HG03457 (cell line): ENCODE results near the gene TMOD4.

Experiments used
- ATAC-seq: cut with Tn5 transposase; IDR thresholded peaks from one replicate; pipeline ENCODE4 v1.9.1; 2021; ENCODE audit warnings: moderate number of reproducible peaks; ENCODE audit not compliant: unreplicated experiment

The TMOD4 gene

DNA sequence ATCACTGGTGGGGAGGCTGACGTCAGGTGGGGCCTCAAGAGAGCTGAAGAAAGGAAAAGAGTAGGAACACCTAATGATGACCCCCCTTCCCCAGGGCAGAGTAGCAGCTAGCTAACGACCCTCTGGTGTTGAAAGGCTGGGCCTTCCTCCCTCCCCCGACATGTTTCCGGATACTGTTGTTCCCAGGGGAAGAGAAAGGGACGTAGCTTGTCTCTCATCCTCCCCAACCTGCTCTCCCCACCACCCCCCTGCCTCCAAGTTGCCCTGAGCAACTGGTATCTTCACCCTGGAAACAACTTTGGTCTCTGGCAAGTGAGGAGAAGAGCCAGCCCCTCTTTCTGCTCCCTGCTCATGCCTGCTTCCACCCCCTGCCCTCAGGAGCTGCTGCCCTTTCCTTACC is 31.8 kb downstream of the TMOD4 start:
- no peak for ATAC-seq

DNA sequence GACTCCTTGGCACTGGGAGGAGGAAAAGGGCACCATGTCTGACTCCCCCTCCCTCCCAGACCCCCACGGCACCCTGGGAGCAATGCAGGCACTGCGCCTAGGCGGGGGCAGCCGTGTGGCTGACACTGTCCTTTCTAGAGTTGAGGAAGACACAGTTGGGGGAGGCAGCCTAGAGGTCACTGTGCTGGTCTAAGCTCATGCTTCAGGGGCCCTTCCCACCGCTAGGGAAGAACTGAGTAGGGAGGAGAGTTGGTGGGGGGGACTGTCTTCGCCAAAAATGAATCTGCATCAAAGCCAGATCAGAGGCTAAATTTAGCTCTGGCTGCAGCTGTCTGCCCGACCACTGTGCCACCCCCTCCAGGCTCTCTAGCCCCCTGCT is 32.7 kb downstream of the TMOD4 start:
- ATAC-seq, result no peak

DNA sequence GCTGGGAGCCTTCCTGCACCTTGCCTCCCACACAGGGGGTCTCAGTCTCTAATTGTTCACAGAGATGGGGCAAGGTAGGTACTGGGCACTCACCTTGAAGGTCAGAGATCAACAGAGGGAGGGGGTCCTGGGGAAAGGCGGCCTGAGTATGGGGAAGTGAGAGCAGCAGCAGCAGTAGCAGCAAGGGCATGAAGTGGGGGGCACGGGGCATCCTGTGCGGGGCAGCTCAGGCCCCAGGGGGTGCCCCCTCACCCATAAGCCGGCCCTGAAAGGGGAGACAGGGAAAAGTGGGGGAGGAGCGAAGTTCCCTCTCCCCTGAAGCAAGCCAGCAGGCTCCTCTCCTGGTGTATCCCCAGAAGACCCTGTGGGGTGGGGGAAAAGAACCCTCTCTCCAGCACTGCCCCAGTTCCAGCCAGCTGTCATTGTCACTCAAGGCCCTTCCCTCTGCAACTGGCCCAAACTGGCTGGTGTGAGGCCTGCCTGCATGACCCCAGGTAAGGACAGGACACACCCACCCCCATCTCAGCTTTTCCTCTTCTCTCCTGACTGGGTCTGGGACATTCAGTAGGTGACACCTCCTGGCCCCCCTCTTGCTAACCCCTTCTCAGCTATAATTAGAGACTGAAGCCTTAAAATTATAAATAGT is 33.2 kb downstream of the TMOD4 start:
- ATAC-seq, result no peak

DNA sequence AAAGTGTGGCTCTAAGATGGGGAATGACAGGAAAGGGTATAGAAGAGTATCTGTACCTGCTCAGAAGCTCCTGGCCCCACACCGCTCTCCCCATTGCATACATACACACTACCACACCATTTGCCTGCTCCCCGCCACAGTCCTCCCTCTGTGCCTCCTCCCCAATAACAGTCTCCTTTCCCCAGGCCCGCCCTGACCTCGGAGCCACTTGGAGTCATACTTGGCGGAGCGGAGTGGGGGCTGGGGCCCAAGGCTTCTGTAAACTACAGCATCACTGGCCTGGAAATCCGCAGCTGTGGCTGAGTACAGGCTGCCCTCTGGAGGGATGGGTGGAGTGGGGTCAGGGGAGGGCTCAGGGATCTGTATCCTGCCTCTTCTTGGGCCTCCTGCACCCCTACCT is 38.0 kb downstream of the TMOD4 start:
- ATAC-seq, result no peak

DNA sequence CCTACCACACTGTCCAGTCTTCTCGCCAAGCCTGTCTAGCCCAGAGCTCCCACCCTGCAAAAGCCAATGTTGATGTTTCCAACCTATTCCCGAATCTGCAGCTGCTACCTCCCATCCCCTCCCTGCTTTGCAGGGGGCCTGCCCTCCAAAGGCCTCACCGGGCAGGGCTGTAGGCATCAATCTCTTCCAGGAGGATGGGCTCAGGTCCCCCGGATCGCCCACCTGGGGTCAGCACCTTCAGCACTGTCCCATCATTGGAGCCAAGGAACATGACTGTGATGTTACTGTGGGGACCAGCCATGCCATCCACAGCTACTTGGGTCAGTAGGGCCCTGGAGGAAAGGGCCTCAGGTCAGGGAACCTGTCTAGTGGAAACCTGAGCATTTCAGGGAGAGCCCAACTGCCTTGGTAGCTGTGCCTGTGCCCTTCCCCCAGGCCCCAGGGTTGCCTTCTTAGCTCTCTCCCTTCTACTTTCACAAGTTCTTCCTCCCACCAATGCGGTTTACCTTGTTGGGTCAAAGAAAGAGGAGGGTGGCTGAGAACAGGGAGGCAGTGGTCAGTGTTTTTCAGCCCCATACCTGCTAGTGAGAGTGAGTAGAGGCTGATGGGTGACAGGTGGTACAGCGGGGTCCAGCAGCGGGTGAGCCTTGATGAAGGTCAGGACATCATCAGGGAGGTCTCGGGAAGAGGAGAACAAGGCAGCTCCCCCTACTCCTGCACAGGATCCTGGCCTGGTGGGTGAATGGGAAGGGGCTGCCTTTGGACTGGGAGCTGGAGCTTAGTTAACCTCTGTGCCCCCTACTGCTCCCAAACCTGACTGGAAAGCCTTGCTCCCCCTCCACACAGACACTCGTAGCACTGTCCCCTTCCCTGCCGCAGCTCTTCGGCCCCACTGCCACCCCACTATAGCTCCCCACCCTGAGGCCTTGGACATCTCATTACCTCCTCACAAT is 40.1 kb downstream of the TMOD4 start:
- no peak for ATAC-seq

DNA sequence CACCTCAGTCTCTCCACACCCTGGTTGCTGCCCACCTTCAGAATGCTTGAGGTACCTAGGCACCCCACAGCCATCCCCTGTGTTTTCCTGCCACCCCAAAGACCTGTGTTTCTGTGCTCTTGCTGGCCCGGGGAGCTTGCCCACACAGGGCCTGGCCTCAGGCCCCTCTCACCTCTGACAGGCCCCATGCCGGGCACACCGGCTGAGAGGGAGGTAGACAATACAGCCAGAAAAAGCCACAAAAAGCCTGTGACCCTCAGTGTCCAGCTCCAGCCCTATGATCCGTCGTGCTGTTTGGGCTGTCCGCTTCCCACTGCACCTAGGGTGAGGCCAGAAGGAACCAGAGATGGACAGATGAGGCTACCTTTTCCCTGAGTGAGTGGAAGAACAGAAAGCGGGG is 40.8 kb downstream of the TMOD4 start:
- no peak for ATAC-seq

DNA sequence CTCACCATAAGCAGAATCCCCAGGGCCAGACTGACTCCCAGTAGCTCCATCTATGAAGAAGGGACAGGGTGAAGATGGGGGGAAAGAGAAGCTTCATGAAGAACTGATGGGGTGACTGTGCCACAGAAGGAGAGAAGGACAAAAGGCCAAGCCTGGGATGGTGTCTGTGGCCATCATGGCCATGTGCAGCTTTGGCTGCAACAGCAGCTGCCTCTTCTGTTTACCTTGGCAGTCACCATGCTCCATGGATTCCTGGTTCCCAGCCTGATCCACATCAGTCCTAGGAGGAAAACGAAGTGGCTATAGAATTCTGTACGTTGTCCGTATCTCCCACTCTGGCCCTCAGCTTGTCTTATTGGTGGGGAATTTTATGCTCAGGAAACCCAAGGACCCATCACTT is 41.4 kb downstream of the TMOD4 start:
- ATAC-seq, result no peak

DNA sequence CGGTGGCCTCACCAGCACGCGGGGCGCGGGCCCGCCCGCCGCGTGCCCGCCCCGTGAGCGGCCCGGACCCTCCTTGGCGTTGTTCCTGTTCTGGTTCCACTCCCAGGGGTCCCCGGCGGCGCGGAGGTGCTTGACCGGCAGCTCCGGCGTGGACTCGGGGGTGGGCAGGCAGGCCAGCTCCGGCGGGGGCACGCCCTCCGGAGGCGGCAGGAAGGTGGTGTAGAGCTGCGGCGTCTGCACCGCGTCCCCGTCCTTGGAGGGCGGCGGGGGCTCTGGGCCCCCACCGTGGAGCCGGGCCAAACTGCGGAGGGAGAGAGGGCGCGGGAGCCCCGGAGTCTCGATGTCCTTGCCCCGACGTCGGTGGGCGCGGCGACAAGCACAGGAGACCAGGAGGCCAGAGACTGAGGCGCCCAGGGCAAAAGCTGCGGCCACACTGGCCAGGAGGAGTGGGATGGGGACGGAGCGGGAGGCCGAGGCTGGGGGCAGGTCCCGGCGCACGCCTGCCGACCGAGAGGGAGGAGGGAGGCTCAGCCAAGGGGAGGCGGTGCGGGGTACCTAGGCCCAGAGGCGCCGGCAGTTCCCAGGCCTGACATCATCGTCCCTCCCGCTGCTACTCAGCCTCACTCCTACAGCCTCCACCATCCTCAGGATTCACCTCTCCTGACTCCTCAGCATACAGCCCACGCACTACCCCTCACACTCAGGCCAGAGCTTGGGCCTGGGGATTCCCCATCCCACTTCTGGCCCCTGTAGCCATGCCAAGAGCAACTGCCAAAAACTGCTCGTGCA is 42.6 kb downstream of the TMOD4 start:
- ATAC-seq, result no peak

DNA sequence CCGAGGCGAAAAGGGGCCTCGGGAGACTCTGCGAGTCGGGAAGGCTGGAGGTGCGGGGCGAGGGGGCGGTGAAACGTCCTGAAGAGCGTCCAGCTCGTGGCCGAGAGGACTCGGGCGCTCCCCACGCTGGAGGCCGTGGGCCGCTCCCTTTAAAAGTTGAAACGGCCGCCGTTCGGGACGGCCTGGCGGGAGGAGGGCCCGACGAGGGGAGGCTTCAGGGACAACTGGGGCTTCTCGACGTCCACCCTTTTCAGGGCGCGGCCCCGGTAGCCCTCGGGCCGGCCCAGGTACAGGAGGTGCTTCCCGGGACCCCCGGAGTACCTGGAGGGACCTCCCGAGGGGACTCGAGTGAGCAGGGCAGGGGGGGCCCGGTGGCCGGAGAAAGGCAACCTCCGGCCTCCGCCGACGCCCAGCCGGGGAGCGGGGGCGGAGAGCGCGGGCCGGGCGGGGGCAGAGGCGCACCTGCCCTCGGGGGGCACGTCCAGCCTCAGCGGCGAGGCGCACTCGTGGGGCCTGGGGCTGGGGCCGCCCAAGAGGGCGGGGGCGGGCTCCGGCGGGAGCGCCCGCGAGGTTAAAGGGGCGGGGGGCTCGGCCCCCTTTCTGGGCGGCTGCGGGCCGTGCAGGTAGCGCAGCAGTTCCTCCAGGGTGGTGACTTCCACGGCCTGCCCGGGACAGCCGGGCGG is 43.3 kb downstream of the TMOD4 start:
- no peak for ATAC-seq

DNA sequence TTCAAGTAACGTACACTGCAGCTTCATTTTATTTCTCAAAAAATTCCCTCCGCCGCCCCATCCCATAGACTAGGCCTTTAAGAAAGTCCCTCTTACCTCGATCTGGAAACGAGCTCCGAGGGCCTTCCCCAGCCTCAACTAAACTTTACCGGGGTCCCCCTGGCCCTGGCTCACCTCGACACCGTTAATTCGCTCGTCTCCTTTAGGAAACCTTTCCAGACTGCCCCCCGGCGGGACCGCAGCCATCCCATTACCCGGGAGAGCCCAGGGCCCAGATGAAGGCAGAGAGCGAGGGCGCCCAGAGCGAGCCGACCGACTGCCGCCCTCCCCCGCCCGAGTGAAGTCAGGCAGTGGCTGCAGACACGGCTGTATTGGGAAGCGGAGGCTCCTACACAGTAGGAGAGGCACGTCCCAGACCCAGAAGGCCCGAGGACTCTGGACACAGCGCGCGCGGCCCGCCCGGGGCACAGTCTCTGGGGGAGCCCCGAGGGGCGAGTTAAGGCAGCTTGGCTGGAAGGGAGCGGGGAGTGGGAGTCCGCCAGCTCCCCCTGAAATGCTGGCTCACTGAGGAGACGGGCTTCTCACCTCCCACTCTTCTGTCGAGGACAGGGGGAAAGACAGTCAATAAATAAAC is 44.0 kb downstream of the TMOD4 start:
- no peak for ATAC-seq

DNA sequence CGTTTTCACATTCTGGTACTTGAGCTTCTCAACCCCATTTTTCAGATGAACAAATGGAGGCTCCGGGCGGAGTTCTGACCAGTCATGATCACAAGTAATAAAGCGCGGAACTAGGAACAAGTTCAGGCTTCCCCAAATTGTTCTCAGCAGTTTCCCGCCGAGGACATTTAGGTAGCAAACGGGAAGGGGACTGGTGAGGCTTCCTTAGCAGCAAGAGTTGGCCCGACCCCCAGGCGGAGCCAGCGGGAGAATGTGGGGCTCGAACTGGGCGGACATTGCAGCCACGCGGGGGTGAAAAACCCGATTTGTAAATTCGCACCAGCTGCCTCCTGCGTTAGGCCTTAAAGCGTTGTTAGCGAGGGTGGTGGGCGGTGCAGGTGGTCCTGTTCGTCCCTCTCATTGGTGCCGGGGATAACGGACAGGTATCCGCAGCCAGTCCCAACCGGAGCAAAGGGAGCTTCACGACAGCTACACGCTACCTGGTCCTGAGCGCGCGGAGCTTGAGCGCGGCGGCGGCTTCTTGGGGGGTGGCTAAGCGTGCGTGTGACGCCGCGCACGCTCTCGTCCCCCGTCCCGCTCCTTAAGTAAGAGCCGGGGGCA is 44.7 kb downstream of the TMOD4 start:
- no peak for ATAC-seq

DNA sequence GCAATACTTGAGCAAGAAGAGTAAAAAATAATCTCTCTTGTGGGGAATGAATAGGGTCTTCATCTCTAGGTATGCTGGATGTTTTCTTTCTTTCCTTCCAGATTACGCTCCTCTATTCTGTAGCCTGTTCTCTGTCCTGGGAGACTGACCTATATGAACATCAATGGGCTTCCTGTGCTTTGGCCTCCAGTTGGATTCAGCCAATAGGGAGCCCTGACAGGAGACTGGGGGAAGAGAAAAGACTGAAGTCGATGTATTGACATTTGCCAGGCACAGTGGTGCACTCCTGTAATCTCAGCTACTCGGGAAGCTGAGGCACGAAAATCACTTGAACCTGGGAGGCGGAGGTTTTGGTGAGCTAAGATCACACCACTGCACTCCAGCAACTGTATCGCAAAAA is 47.0 kb downstream of the TMOD4 start:
- no peak for ATAC-seq

DNA sequence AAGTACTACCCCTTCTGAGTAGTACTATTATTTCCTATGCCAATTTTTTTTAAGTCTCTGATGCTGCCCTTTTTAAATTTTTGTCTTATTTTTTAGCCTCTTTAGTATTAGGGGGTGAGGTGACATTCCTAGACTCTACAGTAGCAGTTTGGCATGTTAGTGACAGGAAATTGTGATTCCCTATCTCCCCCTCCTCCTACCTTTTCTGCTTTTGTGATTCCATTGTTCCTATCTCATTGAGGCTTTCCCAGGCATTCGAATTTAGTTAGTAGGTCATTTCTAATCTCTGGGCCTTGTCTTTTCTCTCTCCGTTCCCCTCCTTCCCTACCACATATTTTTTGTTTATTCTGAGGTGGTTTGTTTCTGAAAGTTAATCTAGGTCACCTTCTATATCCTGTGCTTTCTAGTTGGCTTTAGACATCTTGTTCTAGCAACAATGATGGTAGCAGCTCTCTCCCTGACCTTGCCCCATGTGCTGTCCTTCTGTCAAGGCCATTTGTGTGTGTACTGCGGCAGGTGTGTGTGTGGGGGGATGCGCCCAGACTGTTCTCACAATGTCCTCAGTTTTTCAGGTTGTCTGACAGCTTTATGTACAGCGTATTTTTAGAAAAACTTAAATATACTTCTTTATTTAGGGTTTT is 50.9 kb downstream of the TMOD4 start:
- no peak for ATAC-seq
